PC-3 (cell line): ENCODE measurements around the gene NFIX. TPM values are rescaled to one million over a fixed set of nuclear protein-coding genes. Genes with fewer than 3 reads are reported as not detected.

Experiments used
- ATAC-seq: fragments of 200-7000 bp; cut with Tn5 transposase; 2 replicates; pipeline ENCODE4 v1.9.1; 2020; ENCODE audit warnings: mild to moderate bottlenecking, moderate library complexity
- BruUV-seq: library from RNA; stranded (reverse); fragments of 400-500 nt; replicated peaks from 2 replicates; lab custom pipeline; 2021; lab: Mats Ljungman, UMichigan
- CTCF ChIA-PET: fragments of 300-600 bp; sonication (Branson Sonifier 250); formaldehyde crosslinking; loops from one replicate; lab custom pipeline; 2022; ENCODE audit warnings: antibody characterized with exemption; lab: Charles Lee
- POLR2A ChIA-PET: fragments of 300-600 bp; sonication (Branson Sonifier 250); formaldehyde crosslinking; loops from one replicate; lab custom pipeline; 2022; ENCODE audit warnings: antibody characterized with exemption; ENCODE audit not compliant: unreplicated experiment; lab: Charles Lee
- DNase-seq: peaks from one replicate; pipeline ENCODE4 v3.0.0-alpha.2; 2015
- H2AFZ ChIP-seq: fragments of 300-600 bp; sonication (generic); 2 replicates; pipeline ENCODE4 v1.6.0; 2016; ENCODE audit warnings: antibody characterized with exemption, low read length
- H3F3A ChIP-seq: fragments of 300-600 bp; sonication (generic); one replicate; pipeline ENCODE4 v1.6.0; 2017; ENCODE audit warnings: antibody characterized with exemption, low read length, control low read depth, mild to moderate bottlenecking; ENCODE audit not compliant: unreplicated experiment
- H3K27ac ChIP-seq: fragments of 300-600 bp; sonication (generic); 2 replicates; pipeline ENCODE4 v1.5.1; 2016; ENCODE audit warnings: mild to moderate bottlenecking, low read length
- H3K27me3 ChIP-seq: fragments of 300-600 bp; sonication (generic); 2 replicates; pipeline ENCODE4 v1.6.1; 2016; ENCODE audit warnings: low read length, mixed read lengths
- H3K36me3 ChIP-seq: fragments of 300-600 bp; sonication (generic); 2 replicates; pipeline ENCODE4 v1.6.1; 2016; ENCODE audit warnings: low read depth, mixed run types, low read length, mixed read lengths
- H3K4me1 ChIP-seq: fragments of 300-600 bp; sonication (generic); 2 replicates; pipeline ENCODE4 v1.5.1; 2016; ENCODE audit warnings: low read length; ENCODE audit not compliant: insufficient read depth
- H3K4me2 ChIP-seq: fragments of 300-600 bp; sonication (generic); 2 replicates; pipeline ENCODE4 v1.6.0; 2016; ENCODE audit warnings: low read length
- H3K4me3 ChIP-seq: fragments of 300-600 bp; sonication (generic); 2 replicates; pipeline ENCODE4 v1.5.1; 2016; ENCODE audit warnings: mild to moderate bottlenecking, low read length, mixed read lengths
- H3K79me2 ChIP-seq: fragments of 300-600 bp; sonication (generic); 2 replicates; pipeline ENCODE4 v1.6.1; 2017; ENCODE audit warnings: low read length, mixed read lengths
- H3K9ac ChIP-seq: fragments of 300-600 bp; sonication (generic); 2 replicates; pipeline ENCODE4 v1.6.0; 2016; ENCODE audit warnings: mild to moderate bottlenecking, low read length
- H3K9me2 ChIP-seq: fragments of 300-600 bp; sonication (generic); replicated peaks from 2 replicates; pipeline ENCODE4 v1.6.1; 2016; ENCODE audit warnings: mixed run types, low read length, mixed read lengths
- H3K9me3 ChIP-seq: fragments of 300-600 bp; sonication (generic); 2 replicates; pipeline ENCODE4 v1.6.1; 2016; ENCODE audit warnings: low read length, mixed read lengths
- H4K20me1 ChIP-seq: fragments of 300-600 bp; sonication (generic); 2 replicates; pipeline ENCODE4 v1.6.1; 2016; ENCODE audit warnings: low read length, mixed read lengths
- EZH2 ChIP-seq: fragments of 300-600 bp; sonication (generic); IDR thresholded peaks from one replicate; pipeline ENCODE4 v1.6.1; 2017; ENCODE audit warnings: antibody characterized with exemption, mild to moderate bottlenecking, low read length; ENCODE audit not compliant: unreplicated experiment
- EZH2phosphoT487 ChIP-seq: fragments of 300-600 bp; sonication (generic); IDR thresholded peaks from 2 replicates; pipeline ENCODE4 v1.6.1; 2018; ENCODE audit warnings: mild to moderate bottlenecking, antibody characterized with exemption, low read length, borderline replicate concordance
- intact Hi-C: fragments of 100-400 bp; cut with micrococcal nuclease; formaldehyde crosslinking; loops from 2 replicates; pipeline ENCODE4 v1.9.0; 2023
- total RNA-seq: library from RNA; depleted of rRNA; stranded (reverse); fragments of >200 nt; gene quantifications from 2 replicates; pipeline ENCODE4 v1.2.3, GENCODE V29; 2014
- TF ChIP-seq, protein P1 (sequence below): fragments of 300-600 bp; sonication (generic); conservative IDR thresholded peaks from 2 replicates; pipeline ENCODE4 v1.5.1; 2017; ENCODE audit warnings: antibody characterized with exemption, low read depth, mild to moderate bottlenecking, low read length

NFIX gene
- total RNA-seq, 1 experiment from 2014 or later, result 43.3 TPM

DNA sequence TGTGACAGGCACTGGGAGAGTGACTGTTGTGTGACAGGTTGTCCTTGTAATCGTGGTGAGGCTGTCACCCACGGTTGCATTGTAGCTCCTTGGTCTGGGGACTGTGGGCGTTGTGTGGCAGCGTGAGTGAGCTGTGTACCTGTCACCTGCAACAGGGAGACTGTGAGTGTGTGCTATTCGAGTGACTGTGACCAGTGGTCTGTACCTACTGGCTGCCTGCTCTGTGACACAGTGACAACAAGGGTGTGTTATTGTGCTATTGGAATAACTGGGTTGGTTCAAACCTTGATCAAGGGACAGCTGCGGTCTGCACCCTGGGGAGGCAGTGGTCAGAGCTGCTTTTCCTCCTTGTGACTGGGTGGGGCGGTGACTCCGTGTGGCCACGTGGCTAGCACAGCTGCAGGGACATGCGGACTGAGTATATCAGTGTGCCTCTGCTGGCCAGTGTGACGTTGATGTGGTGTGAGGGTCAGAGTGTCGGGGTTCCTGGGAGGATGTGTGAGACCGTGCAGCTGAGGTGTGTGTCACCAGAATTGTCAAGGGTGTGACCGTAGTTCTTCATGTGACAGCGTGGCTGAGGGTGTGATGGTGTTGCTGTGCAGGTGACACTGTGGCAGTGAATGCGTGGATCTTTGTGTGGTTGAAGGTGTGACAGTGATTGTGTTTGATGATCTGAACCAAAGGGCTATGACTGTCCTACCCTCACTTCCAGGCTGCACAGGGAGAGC lies 10.1 kb upstream of the NFIX start:
- no peaks in the 10 kb centered on the region for H3K4me1 ChIP-seq
- H3K27me3 ChIP-seq, result no peaks in the 10 kb centered on the region
- no peaks in the 10 kb centered on the region for H3K9me2 ChIP-seq
- no peaks in the 10 kb centered on the region for H3K79me2 ChIP-seq
- H3K9me3 ChIP-seq, result no peaks in the 10 kb centered on the region
- intact Hi-C loops, result no loop called here
- no peak overlapping the region for H3K4me3 ChIP-seq
- no peaks in the 10 kb centered on the region for H3K36me3 ChIP-seq
- DNase-seq (no peak), ATAC-seq (no peak)
- CTCF ChIA-PET, result interaction anchor here (0.5 to 0.6 kb wide), 2 partner anchors 38 to 111 kb away, joined by 3 to 7 read pairs; no protein-coding TSS in a partner anchor
- H2AFZ ChIP-seq, result no peak overlapping the region
- no TSS peak for BruUV-seq
- no peak overlapping the region for H3K27ac ChIP-seq
- no peaks in the 10 kb centered on the region for H3F3A ChIP-seq
- TF ChIP-seq EZH2phosphoT487 (no peak), EZH2 (no peak)
- TF ChIP-seq, protein P1, sequence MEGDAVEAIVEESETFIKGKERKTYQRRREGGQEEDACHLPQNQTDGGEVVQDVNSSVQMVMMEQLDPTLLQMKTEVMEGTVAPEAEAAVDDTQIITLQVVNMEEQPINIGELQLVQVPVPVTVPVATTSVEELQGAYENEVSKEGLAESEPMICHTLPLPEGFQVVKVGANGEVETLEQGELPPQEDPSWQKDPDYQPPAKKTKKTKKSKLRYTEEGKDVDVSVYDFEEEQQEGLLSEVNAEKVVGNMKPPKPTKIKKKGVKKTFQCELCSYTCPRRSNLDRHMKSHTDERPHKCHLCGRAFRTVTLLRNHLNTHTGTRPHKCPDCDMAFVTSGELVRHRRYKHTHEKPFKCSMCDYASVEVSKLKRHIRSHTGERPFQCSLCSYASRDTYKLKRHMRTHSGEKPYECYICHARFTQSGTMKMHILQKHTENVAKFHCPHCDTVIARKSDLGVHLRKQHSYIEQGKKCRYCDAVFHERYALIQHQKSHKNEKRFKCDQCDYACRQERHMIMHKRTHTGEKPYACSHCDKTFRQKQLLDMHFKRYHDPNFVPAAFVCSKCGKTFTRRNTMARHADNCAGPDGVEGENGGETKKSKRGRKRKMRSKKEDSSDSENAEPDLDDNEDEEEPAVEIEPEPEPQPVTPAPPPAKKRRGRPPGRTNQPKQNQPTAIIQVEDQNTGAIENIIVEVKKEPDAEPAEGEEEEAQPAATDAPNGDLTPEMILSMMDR, result no peak
- POLR2A ChIA-PET, result interaction anchor here (0.6 to 1.0 kb wide), 3 partner anchors 38 to 76 kb away, joined by 4 to 33 read pairs (median 16); no protein-coding TSS in a partner anchor
- H4K20me1 ChIP-seq, result no peaks in the 10 kb centered on the region
- H3K9ac ChIP-seq, result no peak overlapping the region
- no peak overlapping the region for H3K4me2 ChIP-seq

- Histone ChIP-seq H3K4me2 (no peak overlapping the region), H3K27ac (no peak overlapping the region), H3K9ac (no peak overlapping the region), H3K4me3 (no peak overlapping the region), H3K27me3 (no peaks in the 10 kb centered on the region), H3K9me2 (no peaks in the 10 kb centered on the region), H3F3A (no peaks in the 10 kb centered on the region), H2AFZ (no peak overlapping the region), H3K9me3 (no peaks in the 10 kb centered on the region), H3K79me2 (no peaks in the 10 kb centered on the region), H3K4me1 (no peaks in the 10 kb centered on the region), H3K36me3 (no peaks in the 10 kb centered on the region), H4K20me1 (no peaks in the 10 kb centered on the region)
- TF ChIP-seq EZH2phosphoT487 (no peak), EZH2 (no peak)
- TF ChIP-seq, protein P1, result no peak
- no peak for DNase-seq
- no peak for ATAC-seq
- ChIA-PET POLR2A (no interaction called here), CTCF (no interaction called here)
- intact Hi-C loops, result no loop called here
- no TSS peak for BruUV-seq
Measured at GRCh38 chr19:12986726-12987125, 8.5 kb upstream of the NFIX start.

GRCh38 chr19:12987190-12987589 lies 8.1 kb upstream of the NFIX start:
- H3K4me1 ChIP-seq, result no peaks in the 10 kb centered on the region
- H3K9ac ChIP-seq, result no peak overlapping the region
- no peak overlapping the region for H3K27ac ChIP-seq
- intact Hi-C loops, result no loop called here
- H4K20me1 ChIP-seq, result no peaks in the 10 kb centered on the region
- no peaks in the 10 kb centered on the region for H3K9me3 ChIP-seq
- ChIA-PET CTCF (no interaction called here), POLR2A (no interaction called here)
- H3K27me3 ChIP-seq, result no peaks in the 10 kb centered on the region
- H3K4me2 ChIP-seq, result no peak overlapping the region
- no peaks in the 10 kb centered on the region for H3K79me2 ChIP-seq
- no peak for DNase-seq
- no peaks in the 10 kb centered on the region for H3K9me2 ChIP-seq
- H3K4me3 ChIP-seq, result no peak overlapping the region
- H3F3A ChIP-seq, result no peaks in the 10 kb centered on the region
- no peak for TF ChIP-seq EZH2phosphoT487
- no peak for TF ChIP-seq EZH2
- TF ChIP-seq, protein P1, result no peak
- ATAC-seq, result no peak
- BruUV-seq, result no TSS peak
- H3K36me3 ChIP-seq, result no peaks in the 10 kb centered on the region
- H2AFZ ChIP-seq, result no peak overlapping the region
